Stimulated activated CD4-positive, alpha-beta T cell treated with anti-CD3 and anti-CD28 coated beads, Interleukin-4, amount 100 ng/mL, for 48 hours (primary cell): Measurements from ENCODE around the gene CRYBB1.

Source experiments
- DNase-seq, 2 donors: peaks; one replicate each; pipeline ENCODE4 v3.0.0-alpha.2; 2020; ENCODE audit warnings: low read depth in 2 of 2

Gene CRYBB1

GRCh38 chr22:26606611-26607010 is 11.2 kb downstream of the CRYBB1 start:
- DNase-seq, result no peak

GRCh38 chr22:26604368-26604767 is 13.5 kb downstream of the CRYBB1 start:
- DNase-seq, result no peak

- DNase-seq, result no peak
Measured at GRCh38 chr22:26602127-26602526, 15.7 kb downstream of the CRYBB1 start.

- no peak for DNase-seq
Measured at GRCh38 chr22:26601726-26602125, 16.1 kb downstream of the CRYBB1 start.

- DNase-seq, result no peak
Measured at GRCh38 chr22:26599505-26599904, 18.3 kb downstream of the CRYBB1 start.

GRCh38 chr22:26597480-26597879 is 20.3 kb downstream of the CRYBB1 start:
- no peak for DNase-seq

GRCh38 chr22:26597026-26597425 is 20.8 kb downstream of the CRYBB1 start:
- no peak for DNase-seq

GRCh38 chr22:26593763-26594162 is 24.1 kb downstream of the CRYBB1 start:
- DNase-seq, result no peak

- DNase-seq, result no peak
Measured at GRCh38 chr22:26592421-26592891, 25.4 kb downstream of the CRYBB1 start.

GRCh38 chr22:26589845-26590736 is 27.7 kb downstream of the CRYBB1 start, which contains the start of gene TPST2:
TPST2 (minus strand) TSS chr22:26590132; CDS start chr22:26541630, 48,502 bp downstream.
- peak; percentile 59 to 72 for DNase-seq

- DNase-seq, result peak in 1 of 2 donors; percentile 24
Measured at GRCh38 chr22:26589367-26589844, 28.4 kb downstream of the CRYBB1 start.

GRCh38 chr22:26588729-26589366 is 29.0 kb downstream of the CRYBB1 start:
- DNase-seq, result no peak

GRCh38 chr22:26587991-26588613 is 29.7 kb downstream of the CRYBB1 start:
- no peak for DNase-seq

- DNase-seq, result no peak
Measured at GRCh38 chr22:26586556-26587325, 31.1 kb downstream of the CRYBB1 start.

- DNase-seq, result no peak
Measured at GRCh38 chr22:26585104-26585790, 32.6 kb downstream of the CRYBB1 start.

- DNase-seq, result no peak
Measured at GRCh38 chr22:26584010-26584409, 33.8 kb downstream of the CRYBB1 start.

GRCh38 chr22:26581633-26582168 is 36.1 kb downstream of the CRYBB1 start:
- DNase-seq, result no peak

- DNase-seq, result no peak
Measured at GRCh38 chr22:26581026-26581425, 36.8 kb downstream of the CRYBB1 start.

GRCh38 chr22:26580240-26580962 is 37.4 kb downstream of the CRYBB1 start:
- DNase-seq, result no peak

- peak in 1 of 2 donors; percentile 39 for DNase-seq
Measured at GRCh38 chr22:26579331-26579886, 38.4 kb downstream of the CRYBB1 start.
